HCEC 1CT (cell line): ENCODE data around the gene TAF11L7.
"Not testable (repeated sequence)": the region's sequence is repeated elsewhere in the genome, so short reads cannot be mapped to it uniquely, and the experiment has no call there.

Source experiments
- DNase-seq: peaks from one replicate; pipeline ENCODE4 v3.0.0-alpha.2; 2017

The TAF11L7 gene

GRCh38 chr5:17585658-17586057, at the start of gene TAF11L7:
Gene TAF11L7 (minus strand): TSS chr5:17585758.
- DNase-seq: not testable (repeated sequence)

GRCh38 chr5:17634160-17634559, 48.6 kb upstream of the TAF11L7 start, which contains the start of gene TAF11L14:
Gene TAF11L14 (plus strand): TSS chr5:17634460.
- no peak for DNase-seq

GRCh38 chr5:17631788-17632187, 46.2 kb upstream of the TAF11L7 start, which contains the start of gene TAF11L13:
Gene TAF11L13 (plus strand): TSS chr5:17632088.
- not testable (repeated sequence) for DNase-seq

GRCh38 chr5:17625686-17626085, 40.1 kb upstream of the TAF11L7 start:
- no peak for DNase-seq

- no peak for DNase-seq
Measured at GRCh38 chr5:17620627-17621026, 35.1 kb upstream of the TAF11L7 start.

- no peak for DNase-seq
Measured at GRCh38 chr5:17619354-17619753, 33.8 kb upstream of the TAF11L7 start.

GRCh38 chr5:17614872-17615605, 29.5 kb upstream of the TAF11L7 start:
- no peak for DNase-seq

- not testable (repeated sequence) for DNase-seq
Measured at GRCh38 chr5:17610092-17610491, 24.5 kb upstream of the TAF11L7 start, which contains the start of gene TAF11L12. Gene TAF11L12 (plus strand): TSS chr5:17610392.

- not testable (repeated sequence) for DNase-seq
Measured at GRCh38 chr5:17607461-17607860, 21.9 kb upstream of the TAF11L7 start.

GRCh38 chr5:17604951-17605350, 19.4 kb upstream of the TAF11L7 start:
- no peak for DNase-seq

GRCh38 chr5:17603880-17604279, 18.3 kb upstream of the TAF11L7 start, which contains the start of gene TAF11L11:
Gene TAF11L11 (plus strand): TSS chr5:17604183.
- not testable (repeated sequence) for DNase-seq

GRCh38 chr5:17597728-17598127, 12.2 kb upstream of the TAF11L7 start, which contains the start of gene TAF11L10:
Gene TAF11L10 (minus strand): TSS chr5:17597828.
- DNase-seq: not testable (repeated sequence)

- DNase-seq: not testable (repeated sequence)
Measured at GRCh38 chr5:17594255-17594654, 8.7 kb upstream of the TAF11L7 start, which contains the start of gene TAF11L9. Gene TAF11L9 (minus strand): TSS chr5:17594394.

GRCh38 chr5:17590860-17591259, 5.3 kb upstream of the TAF11L7 start, which contains the start of gene TAF11L8:
Gene TAF11L8 (minus strand): TSS chr5:17590960.
- not testable (repeated sequence) for DNase-seq
